Activated CD4-positive, CD25-positive, alpha-beta regulatory T cell treated with anti-CD3 and anti-CD28 coated beads, Interleukin-2, amount 50 U/mL, for 16 hours (primary cell): ENCODE data around the gene PRRC2B.

Source experiments
- DNase-seq: peaks from one replicate; pipeline ENCODE4 v3.0.0-alpha.2; 2020; ENCODE audit warnings: low read depth, low spot score

The PRRC2B gene

GRCh38 chr9:131516100-131516499, 122.2 kb downstream of the PRRC2B start:
- no peak for DNase-seq

DNA sequence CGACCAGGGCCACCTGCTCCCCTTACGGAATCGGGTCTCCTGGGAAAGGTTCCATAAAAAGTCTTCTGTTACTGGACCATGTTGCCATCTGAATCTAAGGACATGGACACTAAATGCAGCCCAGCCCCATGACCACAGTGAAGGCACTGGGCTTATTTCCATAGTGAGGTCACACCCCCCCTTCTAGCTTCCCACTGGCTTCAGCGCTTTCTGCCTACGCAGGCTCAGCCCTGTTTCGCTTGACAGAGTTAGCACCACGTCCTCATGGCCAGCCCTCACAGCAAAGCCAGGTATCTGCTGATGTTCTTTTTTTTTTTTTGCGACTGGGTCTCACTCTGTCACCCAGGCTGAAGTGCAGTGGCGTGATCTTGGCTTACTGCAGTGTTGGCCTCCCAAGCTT, 123.0 kb downstream of the PRRC2B start:
- DNase-seq, result no peak

GRCh38 chr9:131517761-131518190, 123.9 kb downstream of the PRRC2B start:
- DNase-seq, result no peak

- DNase-seq, result no peak
Observed at GRCh38 chr9:131518553-131518952, 124.7 kb downstream of the PRRC2B start.

DNA sequence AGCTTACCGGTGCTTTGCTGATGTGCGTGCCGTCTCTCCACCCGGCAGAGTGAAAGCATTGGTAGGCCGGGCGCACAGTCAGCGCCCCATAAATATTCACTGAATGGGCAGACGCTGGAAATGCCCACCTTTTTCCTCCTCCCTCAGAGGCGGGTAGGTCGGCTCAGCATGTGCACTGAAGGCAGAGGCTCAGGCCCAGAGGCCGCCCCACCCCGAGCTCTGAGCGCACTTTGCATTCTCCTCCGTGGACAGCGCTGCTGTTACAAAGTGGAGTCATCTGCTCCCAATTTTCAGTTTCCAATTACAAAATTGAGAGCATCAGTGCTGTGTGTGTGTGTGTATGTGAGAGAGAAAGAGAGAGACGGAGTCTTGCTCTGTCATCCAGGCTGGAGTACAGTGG, 126.6 kb downstream of the PRRC2B start:
- DNase-seq, result no peak

GRCh38 chr9:131521203-131521602, 127.3 kb downstream of the PRRC2B start:
- no peak for DNase-seq

- no peak for DNase-seq
Observed at GRCh38 chr9:131521822-131522221, 127.9 kb downstream of the PRRC2B start.

DNA sequence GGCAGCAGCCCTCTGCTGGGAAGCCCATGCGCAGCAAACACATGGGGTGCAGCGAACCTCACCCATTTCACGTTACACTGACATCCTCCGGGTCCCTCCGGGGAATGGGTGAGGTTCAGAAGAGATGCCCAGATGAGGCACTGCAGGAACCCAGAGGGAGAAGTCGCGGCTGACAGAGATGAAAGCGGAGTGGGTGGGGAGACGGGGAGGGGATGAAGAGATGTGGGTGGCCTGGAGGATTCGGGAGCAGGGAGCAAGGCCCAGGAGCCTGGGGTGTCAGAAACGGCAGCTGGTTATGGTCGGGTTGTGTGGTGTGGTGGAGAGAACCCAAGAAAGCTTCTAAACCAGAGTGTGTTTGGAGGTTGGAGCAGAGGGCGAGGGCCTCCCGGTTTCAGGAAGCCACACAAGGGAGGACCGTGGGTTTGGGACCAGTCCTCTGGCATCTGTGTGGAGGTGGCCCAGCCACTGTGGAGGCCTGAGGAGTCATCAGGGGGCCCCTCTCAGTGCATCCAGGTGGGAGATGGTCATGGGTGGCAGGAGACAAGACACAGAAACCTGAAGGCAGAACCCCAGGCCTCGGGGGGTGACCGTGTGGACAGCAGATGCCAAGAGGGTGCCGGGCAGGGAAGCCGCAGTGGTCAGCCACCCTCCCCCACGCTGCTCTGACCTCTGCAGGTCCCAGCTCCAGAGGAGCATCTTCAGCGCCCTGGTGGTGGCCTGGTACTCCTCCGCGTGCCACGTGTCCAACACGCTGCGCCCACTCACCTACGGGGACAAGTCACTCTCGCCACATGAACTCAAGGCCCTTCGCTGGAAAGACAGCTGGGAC, 128.6 kb downstream of the PRRC2B start:
- DNase-seq, result no peak

DNA sequence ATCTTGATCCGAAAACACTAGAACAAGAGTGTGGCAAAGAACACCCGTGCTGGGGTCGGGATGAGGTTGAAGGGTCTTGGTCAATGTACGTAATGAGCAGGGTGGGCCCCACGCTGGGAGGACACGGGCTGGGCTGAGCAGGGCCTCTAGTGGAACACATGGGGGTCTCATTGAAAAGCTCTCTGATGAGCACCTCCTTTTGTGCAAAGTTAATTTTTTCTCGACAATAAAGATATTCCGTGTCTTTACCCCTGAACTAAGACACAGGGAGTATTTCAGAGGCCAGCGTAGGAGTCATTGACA, 129.2 kb downstream of the PRRC2B start:
- no peak for DNase-seq

- no peak for DNase-seq
Observed at GRCh38 chr9:131523451-131524435, 129.9 kb downstream of the PRRC2B start.

DNA sequence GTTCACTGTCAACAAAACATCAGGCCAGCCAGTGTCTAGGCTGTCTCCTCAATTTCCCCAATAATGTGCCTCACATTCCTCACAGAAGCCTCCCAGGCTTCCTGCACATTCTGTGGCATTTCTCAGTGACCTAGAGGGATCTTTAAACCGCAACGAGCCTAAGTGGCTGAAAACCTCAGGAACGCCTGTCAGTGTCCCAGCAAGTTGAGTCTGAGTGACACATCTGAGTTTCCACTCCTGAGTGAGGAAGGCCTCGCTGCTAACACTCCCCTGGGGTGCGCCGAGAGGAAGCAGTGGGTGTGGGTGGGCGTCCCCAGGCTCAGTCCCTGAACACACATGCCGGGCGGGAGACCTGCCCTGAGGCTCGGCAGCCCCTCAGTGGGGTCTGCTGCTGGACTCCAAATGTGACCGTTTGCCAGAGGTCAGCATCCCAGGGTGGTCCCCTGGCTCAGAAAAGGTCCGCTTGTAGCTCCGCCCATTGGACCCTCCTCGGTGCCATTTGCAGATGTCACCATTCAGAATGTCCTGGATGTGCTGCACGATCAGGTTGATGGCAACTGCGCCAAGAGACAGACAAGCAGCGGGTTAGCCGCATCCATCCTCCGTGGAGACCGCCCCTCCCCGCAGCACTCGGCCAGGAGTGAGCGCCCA, 130.9 kb downstream of the PRRC2B start:
- DNase-seq, result no peak

DNA sequence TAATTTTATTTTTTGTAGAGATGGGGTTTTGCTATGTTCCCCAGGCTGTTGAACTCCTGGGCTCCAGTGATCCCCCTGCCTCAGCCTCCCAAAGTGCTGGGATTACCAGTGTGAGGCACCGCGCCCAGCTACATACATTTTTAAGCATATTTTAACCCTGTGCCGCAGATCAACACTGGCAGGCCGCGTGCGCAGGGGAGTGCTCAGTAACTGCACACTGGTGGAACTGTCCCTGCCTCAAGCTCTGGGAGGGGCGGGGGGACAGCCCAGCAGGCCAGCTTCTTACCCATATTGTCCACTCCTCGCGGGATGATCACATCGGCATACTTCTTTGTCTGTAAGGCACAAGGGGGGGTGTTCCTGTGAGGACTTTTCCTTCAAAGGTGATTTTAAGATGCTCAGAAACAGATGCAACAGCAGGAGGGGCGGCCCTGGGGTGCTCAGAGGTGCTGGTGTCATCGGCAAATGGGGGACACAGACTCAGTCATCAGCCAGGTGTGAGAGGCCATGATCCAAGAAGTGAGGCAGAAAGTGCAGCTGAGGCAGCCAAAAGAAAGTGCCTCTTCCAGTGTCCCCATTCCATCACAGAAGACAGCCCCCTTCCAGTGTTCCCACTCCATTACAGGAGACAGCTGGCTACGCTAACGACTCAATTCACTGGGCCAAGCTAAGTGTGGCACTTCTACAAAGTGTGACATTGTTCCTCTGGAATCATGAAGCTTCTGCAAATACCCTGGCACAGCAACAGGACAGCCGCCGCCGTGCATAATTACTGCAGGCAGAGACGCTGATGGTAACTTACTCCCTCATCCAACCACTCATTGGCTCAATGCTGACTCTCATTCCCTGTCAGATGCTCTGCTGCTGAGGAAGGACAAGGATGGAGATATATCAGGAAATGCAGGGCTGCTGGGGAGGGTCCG, 132.0 kb downstream of the PRRC2B start:
- DNase-seq, result no peak

- no peak for DNase-seq
Observed at GRCh38 chr9:131528186-131528585, 134.3 kb downstream of the PRRC2B start.

DNA sequence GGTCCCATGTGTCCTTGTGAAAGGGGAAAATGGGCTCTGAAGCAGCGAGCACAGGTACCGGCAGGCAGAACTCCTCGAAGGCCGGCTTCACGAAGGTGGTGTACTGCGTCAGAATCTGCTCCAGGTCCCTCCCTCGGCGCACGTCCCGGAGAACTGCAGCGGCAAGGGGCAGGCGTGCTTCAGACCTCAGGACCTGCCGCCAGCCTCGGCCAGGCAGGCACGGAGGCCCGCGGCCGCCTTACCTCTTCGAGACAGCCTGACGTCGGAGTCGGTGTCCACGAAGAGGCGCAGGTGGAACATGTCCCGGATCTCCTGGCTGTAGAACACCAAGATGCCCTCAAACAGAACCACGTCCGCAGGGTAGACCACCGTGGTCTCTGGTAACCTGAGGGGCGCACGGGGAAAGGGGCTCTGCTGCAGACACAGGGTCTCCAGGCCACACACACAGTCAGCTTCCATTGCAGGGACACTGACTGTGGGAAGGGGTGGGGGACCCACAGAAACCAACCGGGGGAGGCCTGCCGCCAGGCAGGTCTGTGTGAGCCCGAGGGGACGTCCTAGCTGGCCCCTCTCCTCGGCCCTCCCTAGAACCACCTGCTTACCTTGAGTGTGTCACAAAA, 135.1 kb downstream of the PRRC2B start:
- DNase-seq, result no peak

DNA sequence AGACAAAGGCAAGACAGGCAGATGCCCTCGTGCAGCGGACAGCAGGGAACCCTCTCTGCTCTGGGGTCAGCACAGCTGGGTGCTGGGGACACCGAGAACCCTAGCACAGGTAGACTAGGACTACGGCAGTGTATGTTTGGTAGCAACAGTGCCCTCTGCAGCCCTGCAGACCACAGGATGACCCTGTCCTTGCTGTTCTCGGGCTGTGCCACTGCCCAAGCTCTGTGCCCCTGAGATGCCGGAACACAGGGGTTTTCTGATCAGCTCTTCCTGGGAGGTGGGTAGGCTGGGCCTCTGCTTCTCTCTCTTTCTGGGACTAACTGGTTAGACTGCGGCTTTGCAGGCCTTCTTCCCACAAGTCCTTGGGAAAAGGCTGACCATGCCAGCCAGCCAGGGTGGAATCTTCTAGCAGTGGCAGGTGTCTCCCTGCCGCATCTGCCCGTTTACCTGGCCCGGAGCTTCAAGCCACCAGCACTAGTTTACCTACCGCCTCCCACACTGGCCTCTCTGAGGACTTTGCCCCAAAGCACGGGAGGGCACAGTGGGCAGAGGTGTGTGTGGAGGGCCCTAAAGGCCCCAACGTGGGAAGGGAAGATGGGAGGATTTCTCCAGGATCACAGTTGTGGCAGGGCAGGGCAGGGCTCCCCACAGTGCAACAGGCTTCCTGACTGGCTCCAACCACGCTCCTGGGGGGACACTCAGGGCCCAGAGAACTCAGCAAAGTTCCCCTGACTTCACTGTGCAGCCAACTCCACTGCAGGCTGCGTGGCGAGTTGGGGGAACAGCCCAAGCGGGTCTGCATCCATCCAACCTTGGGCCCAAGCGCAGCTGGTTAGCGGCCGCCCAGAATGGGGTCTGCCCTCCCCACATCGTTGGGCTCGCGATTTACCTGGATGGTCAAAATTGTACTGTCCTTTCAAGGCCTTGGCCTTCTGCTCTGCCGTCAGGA, 136.0 kb downstream of the PRRC2B start:
- no peak for DNase-seq

GRCh38 chr9:131530546-131530919, 136.6 kb downstream of the PRRC2B start:
- no peak for DNase-seq

- DNase-seq, result peak; percentile 57
Observed at GRCh38 chr9:131530920-131531832, 137.3 kb downstream of the PRRC2B start, which contains the start of gene UCK1. Gene UCK1, minus strand, starts transcription at chr9:131531263. Its CDS starts 89 bp downstream, at chr9:131531174.

DNA sequence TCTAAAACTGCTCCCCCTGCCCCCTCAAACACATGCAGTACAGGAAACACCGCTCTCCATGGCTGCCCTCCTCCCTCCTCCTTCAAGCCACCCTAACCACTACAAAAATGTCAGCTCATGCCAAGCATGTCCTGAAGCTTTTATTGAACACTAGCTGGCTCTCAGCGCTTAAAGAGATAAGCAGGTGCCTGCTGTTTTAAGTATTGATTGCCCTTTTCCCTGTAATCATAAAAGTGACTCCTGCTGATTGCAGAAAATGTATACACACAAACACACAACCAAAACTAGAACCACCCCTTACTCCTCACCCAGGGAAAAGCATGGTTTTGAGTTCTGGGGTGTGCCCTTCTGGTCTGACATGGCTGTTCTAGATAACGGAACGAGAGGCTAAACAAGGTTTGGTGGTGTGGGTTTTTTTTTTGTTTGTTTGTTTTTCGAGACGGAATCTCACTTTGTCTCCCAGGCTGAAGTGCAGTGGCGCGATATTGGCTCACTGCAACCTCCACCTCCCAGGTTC, 140.9 kb downstream of the PRRC2B start:
- DNase-seq, result no peak
